Peyer's patch (tissue), 4 donors: ENCODE measurements around the gene KLHL7.

Experiments used
- CTCF ChIP-seq, 6 experiments: fragments of 450-650 bp in 4 of 6; fragments of 200-600 bp in 2 of 6; sonication (generic) in 1 of 6; IDR thresholded peaks; one replicate each; pipeline ENCODE4 v1.5.1; 2017 to 2019; ENCODE audit warnings: antibody characterized with exemption in 6 of 6, mild to moderate bottlenecking in 3 of 6, moderate library complexity in 1 of 6
- POLR2A ChIP-seq, 2 donors: fragments of 450-650 bp; IDR thresholded peaks; one replicate each; pipeline ENCODE4 v1.5.1; 2017; ENCODE audit warnings: antibody characterized with exemption in 2 of 2, mild to moderate bottlenecking in 2 of 2, moderate library complexity in 2 of 2

- TF ChIP-seq CTCF (IDR thresholded peaks at IDR 0.05), result no peak
- TF ChIP-seq POLR2A (IDR thresholded peaks at IDR 0.05), result no peak
These were observed 23.5 kb downstream of the KLHL7 start for GRCh38 chr7:23129036-23129435.
